Mesodermal cell (in vitro differentiated cells): ENCODE results near the gene CHMP4A. TPM values are rescaled to one million over a fixed set of nuclear protein-coding genes. Genes with fewer than 3 reads are reported as not detected.

Source experiments
- H3K27ac ChIP-seq: 2 replicates; pipeline ENCODE4 v1.7.0; 2013; ENCODE audit warnings: mild to moderate bottlenecking, low read depth, low read length, moderate library complexity; ENCODE audit not compliant: severe bottlenecking
- H3K36me3 ChIP-seq: 2 replicates; pipeline ENCODE4 v1.7.1; 2013; ENCODE audit warnings: mild to moderate bottlenecking, low read length, moderate library complexity; ENCODE audit not compliant: control insufficient read depth, insufficient read depth
- H3K4me1 ChIP-seq: one replicate; pipeline ENCODE4 v1.7.1; 2013; ENCODE audit warnings: mild to moderate bottlenecking, low read length; ENCODE audit not compliant: insufficient read depth, control insufficient read depth, poor library complexity, severe bottlenecking
- H3K4me3 ChIP-seq: 2 replicates; pipeline ENCODE4 v1.7.0; 2013; ENCODE audit warnings: low read length, control low read depth, mild to moderate bottlenecking; ENCODE audit not compliant: insufficient read depth, poor library complexity, severe bottlenecking; ENCODE audit errors: extremely low read depth
- H3K9me3 ChIP-seq: 2 replicates; pipeline ENCODE4 v1.7.1; 2013; ENCODE audit warnings: mild to moderate bottlenecking, low read length, moderate library complexity; ENCODE audit not compliant: control insufficient read depth
- WGBS, 2 experiments: methylation state at CpG; one replicate each; pipeline ENCODE4 v1.1.5; 2013; ENCODE audit warnings: missing lambda C conversion rate in 2 of 2; ENCODE audit not compliant: insufficient coverage in 2 of 2; 5-methylcytosine and 5-hydroxymethylcytosine counted together
- polyA plus RNA-seq, 2 experiments: library from polyadenylated mRNA; stranded (reverse); fragments of 50-300 nt; gene quantifications; one replicate each; pipeline ENCODE4 v1.2.3, GENCODE V29; 2013

CHMP4A gene, protein sequence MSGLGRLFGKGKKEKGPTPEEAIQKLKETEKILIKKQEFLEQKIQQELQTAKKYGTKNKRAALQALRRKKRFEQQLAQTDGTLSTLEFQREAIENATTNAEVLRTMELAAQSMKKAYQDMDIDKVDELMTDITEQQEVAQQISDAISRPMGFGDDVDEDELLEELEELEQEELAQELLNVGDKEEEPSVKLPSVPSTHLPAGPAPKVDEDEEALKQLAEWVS
- polyA plus RNA-seq (2013, experiment 1 of 2) = 33.8 TPM
- polyA plus RNA-seq (2013, experiment 2 of 2) = 34.7 TPM

DNA sequence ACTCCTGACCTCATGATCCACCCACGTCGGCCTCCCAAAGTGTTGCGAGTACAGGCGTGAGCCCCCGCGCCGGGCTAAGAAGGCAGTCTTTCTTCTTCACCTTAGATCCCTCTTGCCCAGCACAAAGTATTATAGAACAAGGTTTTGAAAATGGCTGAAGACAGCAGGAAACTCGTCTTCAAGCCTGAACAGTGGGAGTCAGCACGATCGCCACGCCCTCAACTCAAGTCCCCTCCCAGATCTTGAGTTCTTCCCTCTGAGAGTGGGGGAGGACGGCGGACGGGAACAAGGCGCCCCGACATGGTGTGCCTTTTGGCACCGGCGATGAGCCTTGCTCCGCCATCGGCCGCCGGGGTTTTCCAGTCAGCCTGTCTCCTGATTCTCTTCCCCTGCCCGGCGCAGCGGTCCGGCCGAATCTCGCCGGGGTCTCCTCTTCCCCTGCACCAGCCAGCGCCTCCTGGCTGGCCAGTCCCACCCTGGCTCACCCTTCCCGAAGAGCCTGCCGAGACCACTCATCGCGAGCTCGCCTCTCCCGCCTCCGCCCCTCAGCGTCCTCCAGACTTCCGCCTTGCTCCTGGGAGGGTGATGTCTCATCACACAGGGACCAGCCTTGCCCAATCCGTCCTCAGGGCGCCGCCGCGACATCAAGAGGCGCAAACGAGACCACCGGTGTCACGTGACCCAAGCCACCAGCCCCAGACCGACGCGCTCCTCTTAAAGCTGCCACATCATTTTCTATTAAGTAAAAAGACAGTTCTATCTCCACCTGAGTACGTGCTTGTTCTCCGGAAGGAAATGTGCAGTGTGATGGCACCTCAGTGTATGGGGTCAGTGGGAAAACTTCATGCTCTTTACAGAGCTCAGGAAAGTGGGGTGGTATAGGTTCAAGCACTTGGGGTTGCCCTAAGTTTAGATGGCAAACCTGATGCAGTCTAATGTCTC is at the start of gene CHMP4A:
TSS of gene CHMP4A (minus strand) at position 565 of the 942 bp plus-strand sequence. CDS start at position 516, 49 bp downstream.
- WGBS, 2 experiments = 0 to 1% methylated on average over 32 to 33 of the region's 53 CpGs
- peak within 1 kb of the TSS; percentile 96 for H3K27ac ChIP-seq
- peak within 1 kb of the TSS; percentile 66 for H3K4me3 ChIP-seq
- peaks cover 3% of the 10 kb centered on the region for H3K4me1 ChIP-seq
- peaks cover 43% of the 10 kb centered on the region for H3K36me3 ChIP-seq
- H3K9me3 ChIP-seq = no peaks in the 10 kb centered on the region

DNA sequence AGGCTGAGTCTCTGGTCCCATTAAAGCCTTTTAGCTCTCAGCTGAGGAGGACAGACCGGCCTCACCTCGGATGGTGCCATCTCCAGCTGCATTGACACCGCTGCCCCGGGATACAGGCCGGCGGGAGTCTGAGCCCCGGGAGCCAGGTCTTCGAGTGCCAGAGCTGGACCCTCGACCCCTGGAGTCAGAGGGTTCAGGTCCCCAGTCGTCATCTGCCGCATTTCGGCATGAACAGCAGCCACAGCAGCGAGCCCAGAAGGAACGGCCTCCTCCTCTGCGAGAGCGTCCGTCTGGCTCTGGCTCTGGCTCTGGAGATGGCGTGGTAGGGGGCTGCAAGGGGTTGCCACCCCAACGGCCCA is 48.7 kb upstream of the CHMP4A start:
- no peaks in the 10 kb centered on the region for H3K9me3 ChIP-seq
- H3K27ac ChIP-seq = no peak overlapping the region
- H3K4me1 ChIP-seq = peaks cover 3% of the 10 kb centered on the region
- 91 to 93% methylated on average over 17 to 19 of the region's 19 CpGs for WGBS, 2 experiments
- no peak overlapping the region for H3K4me3 ChIP-seq
- H3K36me3 ChIP-seq = peaks cover 12% of the 10 kb centered on the region

DNA sequence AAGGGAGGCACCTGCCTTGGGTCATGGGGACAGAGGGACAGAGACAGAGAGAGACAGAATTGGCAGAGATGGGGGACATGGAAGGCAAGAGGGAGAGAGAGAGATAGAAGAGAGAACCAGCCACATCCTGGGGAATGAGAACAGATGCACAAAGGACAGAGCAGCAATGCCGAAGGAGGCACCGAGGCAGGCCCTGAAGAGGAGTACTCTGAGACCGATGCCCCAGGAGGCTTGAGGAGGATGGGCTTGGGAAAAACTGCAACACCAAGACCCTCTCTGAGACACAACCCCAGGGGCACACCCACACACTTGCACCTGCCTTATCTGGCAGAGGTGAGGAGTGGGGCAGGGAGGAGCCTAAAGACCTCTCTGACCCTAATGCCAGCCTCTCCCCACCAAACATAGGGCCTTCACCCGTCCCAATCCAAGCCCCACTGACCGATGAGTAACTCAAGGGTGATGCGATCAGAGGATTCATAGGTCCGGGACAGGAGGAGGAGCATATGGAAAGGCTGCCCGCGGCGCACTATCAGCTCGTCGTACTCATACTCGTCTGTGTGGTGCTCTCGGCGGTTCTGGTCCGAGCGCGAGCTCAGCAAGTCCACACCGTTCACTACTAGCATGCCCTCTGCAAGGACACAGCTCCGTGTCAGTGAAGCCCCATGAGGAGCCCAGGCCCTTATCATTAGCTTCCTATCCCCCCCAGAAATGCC is 48.1 kb upstream of the CHMP4A start:
- no peak overlapping the region for H3K27ac ChIP-seq
- H3K4me3 ChIP-seq = no peak overlapping the region
- peaks cover 8% of the 10 kb centered on the region for H3K36me3 ChIP-seq
- H3K9me3 ChIP-seq = no peaks in the 10 kb centered on the region
- WGBS, 2 experiments = 87 to 94% methylated on average over 18 to 20 of the region's 20 CpGs
- H3K4me1 ChIP-seq = peaks cover 3% of the 10 kb centered on the region

DNA sequence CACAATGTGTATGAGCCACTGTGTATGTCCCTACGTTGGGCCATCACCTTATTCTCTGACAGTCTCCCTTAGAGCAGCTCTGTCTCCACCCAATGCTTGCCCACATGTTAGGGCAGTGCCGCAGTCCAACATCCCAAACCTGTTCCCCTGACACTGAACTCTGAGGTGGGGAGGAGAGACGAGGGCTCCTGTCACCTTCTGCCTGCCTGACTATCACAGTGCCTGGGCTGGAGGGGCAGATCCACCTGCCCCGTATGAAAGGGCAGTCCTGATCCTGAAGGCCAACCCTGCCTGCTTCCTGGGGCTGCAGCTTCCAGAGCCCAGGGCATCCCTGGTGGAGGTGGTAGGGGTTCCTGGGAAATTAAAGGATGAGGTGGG is 47.5 kb upstream of the CHMP4A start:
- Histone ChIP-seq H3K4me1 (peaks cover 3% of the 10 kb centered on the region), H3K27ac (no peak overlapping the region), H3K4me3 (no peak overlapping the region), H3K9me3 (no peaks in the 10 kb centered on the region), H3K36me3 (peaks cover 4% of the 10 kb centered on the region)
- WGBS, 2 experiments = 60 to 76% methylated on average over 1 to 3 of the region's 4 CpGs

DNA sequence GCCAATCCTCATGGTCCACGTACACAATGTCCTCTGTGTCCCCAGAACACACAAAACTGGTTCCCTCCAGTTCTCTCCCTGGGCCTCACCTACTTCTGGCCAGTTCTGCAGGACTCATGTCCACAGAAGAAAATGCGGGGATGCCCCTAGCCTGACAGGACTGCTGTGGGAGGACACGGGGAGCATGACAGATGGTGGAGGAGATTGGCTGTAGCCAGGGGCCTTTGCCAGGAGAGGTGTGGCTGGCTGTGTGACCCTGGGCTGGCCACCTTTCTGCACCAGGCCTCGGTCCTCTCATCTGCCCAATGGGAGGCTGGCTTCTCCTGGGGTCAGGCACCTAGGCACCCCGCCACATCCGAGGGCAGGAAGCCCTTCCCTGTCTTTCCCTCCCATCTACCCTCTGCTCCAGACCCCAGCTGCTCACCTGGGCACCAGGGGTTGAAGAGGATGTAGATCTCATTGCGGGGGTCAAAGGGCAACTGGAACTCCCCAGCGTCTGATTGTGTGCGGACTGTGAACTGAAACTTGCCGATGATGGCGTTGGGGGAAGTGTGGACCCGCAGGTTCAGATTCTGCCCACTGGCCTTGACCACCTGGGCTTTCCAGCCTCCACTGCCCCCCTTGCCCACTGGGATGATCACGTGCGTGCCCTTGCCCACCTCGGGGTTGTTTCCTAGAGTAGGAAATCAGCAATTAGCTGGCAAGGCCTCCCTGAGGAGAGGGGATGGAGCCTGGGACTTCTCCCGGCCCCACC is 46.9 kb upstream of the CHMP4A start:
- 90 to 93% methylated on average over 11 to 12 of the region's 16 CpGs for WGBS, 2 experiments
- no peaks in the 10 kb centered on the region for H3K9me3 ChIP-seq
- no peak overlapping the region for H3K4me3 ChIP-seq
- no peak overlapping the region for H3K27ac ChIP-seq
- peaks cover 3% of the 10 kb centered on the region for H3K4me1 ChIP-seq
- peaks cover 4% of the 10 kb centered on the region for H3K36me3 ChIP-seq

DNA sequence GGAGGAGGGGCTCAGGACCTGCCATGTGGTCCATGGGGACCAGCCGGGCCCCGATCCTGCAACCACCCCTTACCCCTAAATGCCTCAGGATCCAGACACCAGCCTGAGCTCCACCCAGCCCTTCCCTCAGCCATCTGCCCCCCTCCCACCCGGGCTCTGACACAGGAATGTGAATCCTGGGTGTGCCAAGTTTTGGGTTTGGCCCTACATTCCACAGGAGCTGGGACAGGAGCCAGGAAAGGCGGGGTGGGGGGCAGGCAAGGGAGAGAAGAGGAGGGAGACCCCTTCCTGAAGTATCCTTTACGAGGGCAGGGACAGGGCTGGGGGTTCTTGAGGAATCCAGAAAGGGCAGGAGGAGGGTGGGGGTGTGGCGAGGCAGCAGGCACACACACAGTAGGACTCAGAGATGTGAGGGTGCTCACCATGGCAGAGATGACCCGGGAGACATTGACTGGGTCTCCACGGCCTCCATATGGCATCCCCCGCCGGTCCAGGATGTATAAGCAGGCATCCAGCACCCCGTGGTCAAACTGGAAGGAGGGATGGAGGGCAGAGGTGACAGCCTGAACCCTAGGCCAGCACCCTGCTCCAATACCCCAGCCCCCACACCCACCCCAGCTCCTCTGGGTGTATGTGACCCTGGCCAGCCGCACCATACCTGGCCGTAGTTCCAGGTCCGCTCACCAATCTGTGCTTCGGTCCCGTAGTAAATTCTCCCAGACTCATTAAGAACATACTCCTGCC is 46.2 kb upstream of the CHMP4A start:
- Histone ChIP-seq H3K4me1 (peaks cover 3% of the 10 kb centered on the region), H3K36me3 (peaks cover 4% of the 10 kb centered on the region), H3K27ac (no peak overlapping the region), H3K9me3 (no peaks in the 10 kb centered on the region), H3K4me3 (no peak overlapping the region)
- WGBS, 2 experiments = 89 to 91% methylated on average over 13 to 14 of the region's 16 CpGs

DNA sequence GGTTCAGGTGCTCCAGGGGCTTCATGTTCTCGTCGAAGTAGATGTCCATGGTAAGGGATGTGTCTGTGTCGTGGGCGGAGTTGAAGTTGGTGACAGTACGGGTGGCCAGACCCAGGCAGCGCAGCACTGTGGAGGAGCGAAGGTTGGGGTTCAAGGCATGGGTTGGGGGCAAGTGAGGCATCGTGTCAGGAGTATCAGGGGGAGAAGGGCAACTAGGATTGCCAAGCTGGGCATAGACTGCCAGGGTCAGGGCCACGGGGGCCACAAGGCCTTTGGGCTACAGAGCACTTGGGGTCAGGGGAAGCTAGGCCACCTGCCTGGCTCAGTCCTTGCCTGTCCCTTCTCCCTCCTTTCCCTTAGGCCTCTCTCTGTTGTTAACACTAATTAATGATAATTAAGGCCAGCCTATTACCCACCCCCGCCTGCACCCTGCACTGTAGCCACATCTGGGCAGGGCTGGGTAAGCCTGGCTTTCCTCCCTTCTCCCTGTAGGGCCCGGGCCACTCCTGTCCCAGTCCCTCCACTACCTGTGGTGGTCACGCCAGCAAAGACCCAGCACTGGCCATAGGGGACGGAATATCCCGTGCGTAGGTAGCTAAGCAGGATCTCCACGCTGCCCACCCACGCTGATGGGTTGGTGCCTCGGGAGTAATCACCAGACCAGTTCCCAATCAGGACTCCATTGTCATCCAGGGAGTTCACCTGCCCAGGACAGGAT is 45.4 kb upstream of the CHMP4A start:
- no peak overlapping the region for H3K27ac ChIP-seq
- no peak overlapping the region for H3K4me3 ChIP-seq
- WGBS, 2 experiments = 94 to 95% methylated on average over 11 to 17 of the region's 18 CpGs
- H3K9me3 ChIP-seq = no peaks in the 10 kb centered on the region
- peaks cover 3% of the 10 kb centered on the region for H3K4me1 ChIP-seq
- H3K36me3 ChIP-seq = peaks cover 4% of the 10 kb centered on the region

DNA sequence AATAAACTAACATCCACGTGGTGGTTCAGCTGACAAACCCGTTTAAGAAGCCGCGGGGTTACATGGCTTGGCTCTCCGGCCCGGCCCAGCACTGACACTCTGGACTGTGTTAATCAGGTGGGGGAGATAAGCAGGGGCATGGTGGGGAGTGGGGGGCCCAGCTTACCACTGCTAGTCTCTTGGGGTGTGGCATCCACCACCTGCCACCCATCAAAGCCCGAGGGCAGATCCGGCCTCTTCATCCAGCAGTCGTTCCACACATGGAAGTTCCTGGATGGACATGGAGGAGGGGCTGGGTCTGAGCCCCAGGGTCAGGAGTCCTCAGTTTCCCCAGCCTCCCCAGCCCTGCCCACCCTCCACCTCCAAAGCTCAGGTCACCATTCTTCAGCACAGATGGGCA is 44.8 kb upstream of the CHMP4A start:
- no peaks in the 10 kb centered on the region for H3K9me3 ChIP-seq
- H3K4me3 ChIP-seq = no peak overlapping the region
- peaks cover 3% of the 10 kb centered on the region for H3K4me1 ChIP-seq
- WGBS, 2 experiments = 94 to 97% methylated on average over 5 to 9 of the region's 9 CpGs
- H3K36me3 ChIP-seq = peaks cover 4% of the 10 kb centered on the region
- no peak overlapping the region for H3K27ac ChIP-seq

DNA sequence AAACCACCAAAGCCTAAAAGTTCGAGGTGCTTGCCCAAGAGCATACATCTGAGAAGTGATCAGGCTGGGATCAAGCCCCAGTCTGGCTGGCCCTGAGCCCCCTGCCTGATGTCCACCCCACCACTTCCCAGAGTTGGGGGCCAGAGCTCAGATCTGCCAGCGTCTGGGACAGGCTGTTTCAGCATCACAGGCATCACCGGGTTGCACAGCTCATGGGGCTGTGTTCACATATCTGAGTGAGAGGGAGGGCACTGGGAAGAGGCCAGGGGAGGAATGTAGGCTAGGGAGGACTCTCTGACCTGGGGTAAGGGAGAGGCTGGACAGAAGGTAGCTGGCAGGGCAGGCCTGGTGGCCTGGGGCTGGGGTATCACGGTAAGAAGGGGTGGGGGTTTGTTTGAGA is 43.7 kb upstream of the CHMP4A start:
- no peak overlapping the region for H3K27ac ChIP-seq
- no peaks in the 10 kb centered on the region for H3K9me3 ChIP-seq
- 77 to 87% methylated on average over 2 to 3 of the region's 4 CpGs for WGBS, 2 experiments
- no peak overlapping the region for H3K4me3 ChIP-seq
- peaks cover 7% of the 10 kb centered on the region for H3K4me1 ChIP-seq
- H3K36me3 ChIP-seq = peaks cover 4% of the 10 kb centered on the region
